Ectodermal cell (in vitro differentiated cells): ENCODE results near the gene YWHAE.
"Not testable (repeated sequence)": the region's sequence is repeated elsewhere in the genome, so short reads cannot be mapped to it uniquely, and the experiment has no call there.

Experiments used
- H3K27ac ChIP-seq: 2 replicates; pipeline ENCODE4 v1.7.0; 2013; ENCODE audit warnings: mild to moderate bottlenecking, low read depth, low read length; ENCODE audit not compliant: insufficient read depth, poor library complexity, severe bottlenecking
- H3K27me3 ChIP-seq: 2 replicates; pipeline ENCODE4 v1.7.0; 2013; ENCODE audit warnings: mild to moderate bottlenecking, low read length; ENCODE audit not compliant: insufficient read depth, control insufficient read depth, poor library complexity, severe bottlenecking
- H3K36me3 ChIP-seq: one replicate; pipeline ENCODE4 v1.7.0; 2013; ENCODE audit warnings: low read length; ENCODE audit not compliant: control insufficient read depth, insufficient read depth
- H3K4me1 ChIP-seq: one replicate; pipeline ENCODE4 v1.7.0; 2013; ENCODE audit warnings: low read length; ENCODE audit not compliant: control insufficient read depth, insufficient read depth
- H3K4me3 ChIP-seq: 2 replicates; pipeline ENCODE4 v1.7.0; 2013; ENCODE audit warnings: low read depth, low read length, control low read depth; ENCODE audit not compliant: insufficient read depth
- H3K9me3 ChIP-seq: 2 replicates; pipeline ENCODE4 v1.7.0; 2013; ENCODE audit warnings: mild to moderate bottlenecking, low read length, moderate library complexity; ENCODE audit not compliant: control insufficient read depth
- WGBS, 2 experiments: methylation state at CpG; one replicate each; pipeline ENCODE4 v1.1.7; 2013; ENCODE audit warnings: missing lambda C conversion rate in 2 of 2; 5-methylcytosine and 5-hydroxymethylcytosine counted together

YWHAE gene

DNA sequence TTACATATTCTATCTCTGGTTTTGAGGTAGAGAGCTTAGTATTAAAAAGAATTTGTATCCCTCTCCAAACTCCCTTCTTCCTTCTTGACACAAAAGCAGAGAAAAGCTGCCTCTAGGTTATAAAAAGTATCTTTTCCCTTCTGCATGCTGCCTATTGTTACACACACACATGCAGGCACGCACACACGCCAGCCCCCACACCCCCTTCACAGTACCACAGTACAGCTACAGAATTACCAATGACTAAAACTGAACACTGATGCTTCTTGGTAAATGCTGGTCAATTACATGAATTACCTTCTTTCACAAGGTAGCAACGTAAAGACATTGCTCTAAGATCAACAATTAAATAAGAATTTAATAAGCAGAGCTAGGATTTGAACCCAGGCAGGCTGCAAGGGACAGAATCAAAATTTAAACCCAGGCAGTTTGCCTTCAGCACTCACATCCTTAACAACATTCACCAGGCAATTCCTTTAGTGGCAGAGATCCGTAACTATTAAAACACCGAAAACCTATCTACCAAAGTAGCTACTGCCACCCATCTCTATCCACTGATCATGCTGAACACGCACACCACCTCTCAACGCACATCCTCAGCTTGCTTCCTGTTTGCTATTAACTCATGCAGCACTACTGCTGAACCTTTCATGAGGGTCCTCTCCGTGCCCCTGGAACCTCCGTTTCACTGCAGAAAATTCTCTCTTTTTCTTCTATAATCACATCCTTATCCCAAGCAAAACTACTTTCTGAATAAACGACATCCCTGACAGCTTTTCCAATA lies 37.8 kb downstream of the YWHAE start:
- Histone ChIP-seq H3K9me3 (no peaks in the 10 kb centered on the region), H3K27me3 (no peaks in the 10 kb centered on the region), H3K36me3 (peaks cover 35% of the 10 kb centered on the region), H3K4me3 (no peak overlapping the region), H3K27ac (no peak overlapping the region), H3K4me1 (no peaks in the 10 kb centered on the region)
- 92 to 93% methylated on average over 10 of the region's 10 CpGs for WGBS, 2 experiments

DNA sequence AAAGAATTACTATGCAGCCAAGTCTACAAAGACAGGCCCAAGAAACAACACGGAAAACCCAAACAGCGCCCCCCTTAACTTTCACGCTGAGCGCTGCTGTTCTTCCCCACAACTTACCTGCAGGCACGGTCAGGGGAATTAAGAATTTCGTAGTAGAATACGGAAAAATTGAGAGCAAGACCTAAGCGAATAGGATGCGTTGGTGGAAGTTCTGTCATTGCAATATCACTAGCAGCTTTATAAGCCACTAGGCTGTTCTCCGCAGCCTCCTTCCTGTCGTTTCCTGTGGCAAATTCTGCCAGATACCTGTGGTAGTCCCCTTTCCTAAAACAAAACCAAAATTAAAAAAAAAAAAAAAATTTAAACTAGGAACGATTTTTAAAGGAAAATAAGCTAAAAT lies 39.0 kb downstream of the YWHAE start:
- Histone ChIP-seq H3K27me3 (no peaks in the 10 kb centered on the region), H3K9me3 (no peaks in the 10 kb centered on the region), H3K4me1 (no peaks in the 10 kb centered on the region), H3K4me3 (no peak overlapping the region), H3K36me3 (peaks cover 42% of the 10 kb centered on the region), H3K27ac (no peak overlapping the region)
- 96 to 97% methylated on average over 9 to 11 of the region's 12 CpGs for WGBS, 2 experiments

DNA sequence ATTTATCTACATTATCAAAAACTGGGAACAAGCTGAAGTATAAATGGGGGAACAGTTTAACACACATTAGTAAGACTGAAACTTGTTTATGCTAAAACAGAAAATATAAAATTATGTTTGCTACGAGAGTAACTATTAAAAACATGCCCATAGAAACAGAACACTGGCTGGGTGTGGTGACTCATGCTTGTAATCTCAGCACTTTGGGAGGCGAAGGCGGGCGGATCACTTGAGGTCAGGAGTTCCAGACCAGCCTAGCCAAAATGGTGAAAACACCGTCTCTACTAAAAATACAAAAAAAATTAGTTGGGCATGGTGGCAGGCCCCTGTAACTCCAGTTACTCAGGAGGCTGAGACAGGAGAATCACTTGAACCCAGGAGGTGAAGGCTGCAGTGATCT lies 39.7 kb downstream of the YWHAE start:
- not testable (repeated sequence) for H3K27ac ChIP-seq
- 93% methylated on average over 5 of the region's 5 CpGs for WGBS, 2 experiments
- H3K36me3 ChIP-seq = peaks cover 46% of the 10 kb centered on the region

DNA sequence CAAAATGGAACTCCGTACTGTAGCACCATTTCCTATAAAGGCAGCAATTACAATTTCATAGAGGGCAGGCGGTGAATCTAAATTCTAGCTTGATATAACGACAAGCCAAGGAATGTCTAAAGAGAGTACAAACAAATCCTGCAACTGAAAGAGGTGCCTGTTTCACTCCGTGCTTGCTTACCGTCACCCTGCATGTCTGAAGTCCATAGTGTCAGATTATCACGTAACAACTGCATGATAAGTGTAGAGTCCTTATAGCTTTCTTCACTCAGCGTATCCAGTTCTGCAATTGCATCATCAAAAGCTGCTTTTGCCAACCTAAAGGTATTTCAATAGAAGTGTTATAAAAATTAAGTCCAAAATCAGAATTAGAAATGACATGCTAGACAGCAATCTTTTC lies 46.0 kb downstream of the YWHAE start:
- H3K4me1 ChIP-seq = no peaks in the 10 kb centered on the region
- no peaks in the 10 kb centered on the region for H3K9me3 ChIP-seq
- WGBS, 2 experiments = 94 to 99% methylated on average over 7 of the region's 7 CpGs
- H3K4me3 ChIP-seq = no peak overlapping the region
- H3K36me3 ChIP-seq = peaks cover 53% of the 10 kb centered on the region
- no peaks in the 10 kb centered on the region for H3K27me3 ChIP-seq
- no peak overlapping the region for H3K27ac ChIP-seq

More for the DNA sequence above, 39.7 kb downstream of the YWHAE start:
- H3K27me3 ChIP-seq, H3K9me3 ChIP-seq, H3K4me3 ChIP-seq, H3K4me1 ChIP-seq: not testable (repeated sequence)

DNA sequence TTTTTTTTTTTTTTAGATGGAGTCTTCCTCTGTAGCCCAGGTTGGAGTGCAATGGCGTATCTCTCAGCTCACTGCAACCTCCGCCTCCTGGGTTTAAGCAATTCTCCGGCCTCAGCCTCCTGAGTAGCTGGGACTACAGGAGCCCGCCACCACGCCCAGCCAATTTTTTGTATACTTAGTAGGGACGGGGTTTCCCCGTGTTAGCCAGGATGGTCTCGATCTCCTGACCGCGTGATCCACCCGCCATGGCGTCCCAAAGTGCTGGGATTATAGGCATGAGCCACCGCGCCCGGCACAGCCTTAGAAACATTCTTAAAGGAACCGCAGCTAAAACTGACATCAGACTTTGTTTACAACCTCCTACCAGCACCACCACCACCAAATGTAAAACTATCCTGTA lies 47.5 kb downstream of the YWHAE start:
- H3K9me3 ChIP-seq, H3K27me3 ChIP-seq, H3K4me1 ChIP-seq, H3K4me3 ChIP-seq, H3K27ac ChIP-seq: not testable (repeated sequence)
- H3K36me3 ChIP-seq = peaks cover 55% of the 10 kb centered on the region
- 95 to 96% methylated on average over 16 of the region's 16 CpGs for WGBS, 2 experiments

DNA sequence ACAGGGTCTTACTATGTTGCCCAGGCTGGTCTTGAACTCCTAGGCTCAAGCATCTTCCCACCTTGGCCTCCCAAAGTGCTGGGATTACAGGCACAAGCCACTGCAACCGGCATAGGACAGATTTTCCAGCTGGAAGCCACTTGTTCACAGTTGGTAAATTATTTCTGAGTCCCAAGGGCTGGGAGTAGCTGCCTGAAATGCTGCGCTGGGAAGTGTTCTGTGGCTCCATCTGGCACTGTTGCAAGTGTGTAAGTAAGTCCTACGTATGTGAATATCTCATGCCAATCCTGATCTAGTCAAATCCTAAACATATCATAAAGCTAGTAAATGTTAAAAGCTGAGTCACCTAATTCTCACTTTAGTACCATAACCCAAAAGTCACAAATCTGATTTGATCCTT lies 48.1 kb downstream of the YWHAE start:
- Histone ChIP-seq H3K4me1 (no peaks in the 10 kb centered on the region), H3K27me3 (no peaks in the 10 kb centered on the region), H3K27ac (no peak overlapping the region), H3K9me3 (no peaks in the 10 kb centered on the region), H3K4me3 (no peak overlapping the region), H3K36me3 (peaks cover 52% of the 10 kb centered on the region)
- 93% methylated on average over 3 of the region's 3 CpGs for WGBS, 2 experiments

DNA sequence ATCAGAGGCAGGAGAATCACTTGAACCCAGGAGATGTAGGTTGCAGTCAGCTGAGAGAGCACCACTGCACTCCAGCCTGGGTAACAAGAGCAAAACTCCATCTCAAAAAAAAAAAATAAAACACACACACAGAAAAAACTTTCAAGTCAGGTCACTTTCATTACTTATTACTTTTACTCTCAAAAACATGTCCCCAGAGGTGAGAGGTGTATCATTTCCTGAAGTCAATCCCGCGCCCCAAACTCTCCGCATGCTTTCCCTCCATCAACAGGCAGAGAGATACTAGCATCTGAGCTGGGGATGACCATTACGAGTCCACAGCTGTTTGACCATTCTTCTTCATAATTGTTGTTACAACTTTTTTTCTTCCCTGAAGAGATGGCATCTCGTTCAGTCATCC lies 48.7 kb downstream of the YWHAE start:
- Histone ChIP-seq H3K36me3 (peaks cover 49% of the 10 kb centered on the region), H3K27ac (no peak overlapping the region), H3K4me3 (no peak overlapping the region), H3K27me3 (no peaks in the 10 kb centered on the region), H3K9me3 (no peaks in the 10 kb centered on the region), H3K4me1 (peaks cover 1% of the 10 kb centered on the region)
- WGBS, 2 experiments = 95% methylated on average over 5 of the region's 5 CpGs

DNA sequence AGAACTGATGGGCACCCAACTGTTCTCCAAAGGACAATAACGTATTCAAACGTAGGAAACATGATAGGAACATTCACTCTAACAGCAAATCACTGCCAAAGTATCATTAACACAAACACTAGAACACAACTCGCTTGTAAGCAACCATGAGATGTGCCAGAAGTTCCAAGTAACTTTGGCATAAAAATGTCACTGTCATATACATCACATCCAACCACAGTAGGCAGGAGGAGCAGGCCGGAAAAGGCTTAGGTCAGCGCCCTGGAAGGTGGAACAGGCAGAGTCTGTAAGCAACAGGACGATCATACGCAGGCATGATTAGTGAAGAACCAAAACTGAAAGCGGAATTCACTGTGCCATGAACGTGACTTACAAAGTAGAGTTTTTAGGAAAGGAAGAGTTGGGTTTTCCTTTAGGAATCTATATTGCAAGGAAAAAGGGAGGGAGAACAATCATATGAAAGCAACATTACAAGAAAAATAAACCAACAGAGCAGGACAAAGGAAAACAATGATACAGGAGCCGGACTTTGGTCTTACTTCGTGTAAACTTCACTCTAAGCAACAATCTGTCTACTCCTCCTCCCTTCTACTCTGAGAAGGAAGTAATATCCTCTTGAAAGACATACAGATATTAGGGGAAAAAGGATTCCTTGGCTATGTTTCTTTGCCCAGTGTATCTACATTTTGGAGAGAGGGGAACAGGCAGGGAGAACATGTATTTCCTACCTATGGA lies 52.3 kb downstream of the YWHAE start:
- peaks cover 48% of the 10 kb centered on the region for H3K36me3 ChIP-seq
- peaks cover 4% of the 10 kb centered on the region for H3K4me1 ChIP-seq
- H3K9me3 ChIP-seq = no peaks in the 10 kb centered on the region
- no peak overlapping the region for H3K27ac ChIP-seq
- no peak overlapping the region for H3K4me3 ChIP-seq
- WGBS, 2 experiments = 92 to 97% methylated on average over 11 of the region's 11 CpGs
- no peaks in the 10 kb centered on the region for H3K27me3 ChIP-seq

DNA sequence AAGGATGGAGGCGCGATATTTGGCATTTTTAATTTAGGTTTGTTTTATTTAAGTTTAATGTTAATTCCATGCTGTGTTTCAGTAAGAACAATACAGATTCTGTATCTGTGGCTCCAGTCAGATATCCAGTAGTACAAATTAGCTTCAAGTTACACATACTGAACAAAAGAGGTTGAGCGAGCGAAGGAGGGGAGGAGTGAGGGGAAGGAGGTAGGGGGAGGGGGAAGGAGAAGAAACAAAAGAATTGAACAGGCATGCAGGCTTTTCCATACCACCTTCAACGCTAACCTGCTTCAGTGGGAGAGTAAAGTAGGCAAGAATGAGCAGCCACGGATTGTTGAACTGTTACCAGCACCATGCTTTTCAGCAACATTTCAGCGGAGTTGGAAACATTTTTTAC lies 55.5 kb downstream of the YWHAE start:
- H3K4me1 ChIP-seq = peaks cover 4% of the 10 kb centered on the region
- H3K36me3 ChIP-seq = peaks cover 28% of the 10 kb centered on the region
- H3K27ac ChIP-seq = no peak overlapping the region
- H3K4me3 ChIP-seq = no peak overlapping the region
- 74 to 88% methylated on average over 7 of the region's 7 CpGs for WGBS, 2 experiments
- H3K27me3 ChIP-seq = no peaks in the 10 kb centered on the region
- no peaks in the 10 kb centered on the region for H3K9me3 ChIP-seq

DNA sequence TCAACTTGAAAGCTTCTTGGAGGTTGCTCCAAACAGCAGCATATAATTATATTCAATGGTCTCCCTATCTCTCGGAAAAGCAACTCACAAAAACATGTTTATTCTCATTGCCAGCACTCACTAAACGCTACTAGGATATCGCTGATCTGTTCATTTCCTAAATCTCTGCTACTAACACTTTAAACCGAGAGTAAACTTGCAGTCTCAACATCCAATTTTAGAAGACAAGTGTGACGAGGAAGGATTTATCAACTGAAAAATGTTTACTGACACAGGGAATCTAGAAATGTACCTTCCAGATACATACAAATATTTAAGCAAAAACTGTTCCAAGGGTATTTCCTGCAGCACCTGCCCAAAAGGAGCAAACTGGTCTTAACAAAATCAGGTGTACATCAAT lies 56.5 kb downstream of the YWHAE start:
- Histone ChIP-seq H3K4me3 (no peak overlapping the region), H3K4me1 (peaks cover 4% of the 10 kb centered on the region), H3K27me3 (no peaks in the 10 kb centered on the region), H3K27ac (no peak overlapping the region), H3K36me3 (peaks cover 24% of the 10 kb centered on the region), H3K9me3 (no peaks in the 10 kb centered on the region)
- WGBS, 2 experiments = 97 to 98% methylated on average over 5 of the region's 5 CpGs
